Omental fat pad (tissue), 4 donors: ENCODE results near the gene TMEM140. TPM values are rescaled to one million over a fixed set of nuclear protein-coding genes. Genes with fewer than 3 reads are reported as not detected.

ENCODE experiments used
- ATAC-seq: fragments of 150-250 bp; one replicate; pipeline ENCODE4 v1.9.1; 2016; ENCODE audit warnings: mild to moderate bottlenecking, moderate library complexity; ENCODE audit not compliant: low FRiP score
- DNase-seq: peaks from one replicate; pipeline ENCODE4 v3.0.0-alpha.2; 2019; ENCODE audit warnings: low spot score
- CTCF ChIP-seq, 3 donors: fragments of 450-650 bp; IDR thresholded peaks; one replicate each; pipeline ENCODE4 v1.5.1; 2016 to 2017; ENCODE audit warnings: antibody characterized with exemption in 3 of 3, mild to moderate bottlenecking in 3 of 3, moderate library complexity in 2 of 3
- small RNA-seq: library from RNA; depleted of rRNA; stranded (forward); fragments of <200 nt; gene quantifications from one replicate; pipeline ENCODE3, GENCODE V24; 2016
- total RNA-seq, 4 donors: library from RNA; depleted of rRNA; stranded (reverse); fragments of >200 nt; gene quantifications; one replicate each; pipeline ENCODE4 v1.1.0, GENCODE V29; 2016

Gene TMEM140
- total RNA-seq, 4 donors from 2014 or later = 25.9 to 106 (median 62.1) TPM

GRCh38 chr7:135215698-135216097, 67.8 kb downstream of the TMEM140 start:
- no peak for TF ChIP-seq CTCF (IDR thresholded peaks at IDR 0.05)
- DNase-seq = no peak
- ATAC-seq = no peak

Small RNA genes lying within 50 kb of the gene (small RNA-seq; reads per million reads assigned to genes)
- gene MIR6509 = 0.64 reads per million

Other genes starting within 250 kb of the TMEM140 start
- gene AGBL3, start 161.6 kb upstream of the TMEM140 start, total RNA-seq = 1 to 10 TPM; 1.6 to 3.2 (median 2.3) TPM
- gene CYREN, start 22.6 kb downstream of the TMEM140 start, total RNA-seq = 10 to 100 TPM; 24.6 to 50.8 (median 29.6) TPM
- 10 to 100 TPM in 3 of 4 donors, 1 to 10 TPM in 1; 9.8 to 51.9 (median 10.3) TPM for gene WDR91, start 63.5 kb downstream of the TMEM140 start, total RNA-seq
- not detected for gene STRA8, start 85.8 kb downstream of the TMEM140 start, total RNA-seq